Central memory CD8-positive, alpha-beta T cell (primary cell): ENCODE measurements around the gene ZNF561.
"Not testable (repeated sequence)": the region's sequence is repeated elsewhere in the genome, so short reads cannot be mapped to it uniquely, and the experiment has no call there.

Experiments used
- ATAC-seq: fragments of 150-1000 bp; cut with Tn5 transposase; replicated peaks from 2 replicates; pipeline ENCODE4 v1.10.0; 2022; ENCODE audit warnings: mild to moderate bottlenecking, moderate FRiP score, moderate number of reproducible peaks; ENCODE audit not compliant: poor library complexity, severe bottlenecking; ENCODE audit errors: extremely low read depth
- DNase-seq, 2 donors: peaks; one replicate each; pipeline ENCODE4 v3.0.0; 2021; ENCODE audit warnings: low spot score in 2 of 2
- H3K27ac Mint-ChIP-seq: one replicate; pipeline ENCODE4 v1.8.0; 2022; ENCODE audit warnings: low read depth, mild to moderate bottlenecking, moderate library complexity, mixed read lengths
- H3K27me3 Mint-ChIP-seq: one replicate; pipeline ENCODE4 v1.8.0; 2022; ENCODE audit warnings: mixed read lengths
- H3K36me3 Mint-ChIP-seq: one replicate; pipeline ENCODE4 v1.8.0; 2022; ENCODE audit warnings: mild to moderate bottlenecking, moderate library complexity, mixed read lengths; ENCODE audit not compliant: insufficient read depth
- H3K4me1 Mint-ChIP-seq: one replicate; pipeline ENCODE4 v1.8.0; 2022; ENCODE audit warnings: mixed read lengths
- H3K4me3 Mint-ChIP-seq: one replicate; pipeline ENCODE4 v1.8.0; 2022; ENCODE audit warnings: mild to moderate bottlenecking, moderate library complexity, mixed read lengths
- H3K9me3 Mint-ChIP-seq: one replicate; pipeline ENCODE4 v1.8.0; 2022; ENCODE audit warnings: mixed read lengths

The ZNF561 gene

GRCh38 chr19:9621156-9622037 is at the start of gene ZNF561:
TSS of gene ZNF561 (minus strand) at chr19:9621232. CDS start at chr19:9619456, 1,776 bp downstream.
- DNase-seq (peak; percentile 78 to 88), ATAC-seq (peak; percentile 95)
- Mint-ChIP-seq H3K4me3 (peak within 1 kb of the TSS; percentile 98), H3K27me3 (no peaks in the 10 kb centered on the region), H3K27ac (peak within 1 kb of the TSS; percentile 99), H3K4me1 (peaks cover 33% of the 10 kb centered on the region), H3K9me3 (no peaks in the 10 kb centered on the region), H3K36me3 (peaks cover 35% of the 10 kb centered on the region)

- no peak for ATAC-seq
- Mint-ChIP-seq H3K36me3 (peaks cover 7% of the 10 kb centered on the region), H3K27ac (peak overlapping the region; percentile 29), H3K27me3 (no peaks in the 10 kb centered on the region), H3K4me1 (peaks cover 49% of the 10 kb centered on the region), H3K9me3 (peaks cover 10% of the 10 kb centered on the region), H3K4me3 (no peak overlapping the region)
- no peak for DNase-seq
Measured at GRCh38 chr19:9668544-9668943, 47.5 kb upstream of the ZNF561 start.

GRCh38 chr19:9667898-9668297 is 46.9 kb upstream of the ZNF561 start:
- H3K27me3 Mint-ChIP-seq, result no peaks in the 10 kb centered on the region
- H3K4me3 Mint-ChIP-seq, result no peak overlapping the region
- peaks cover 8% of the 10 kb centered on the region for H3K9me3 Mint-ChIP-seq
- ATAC-seq (no peak), DNase-seq (no peak)
- H3K36me3 Mint-ChIP-seq, result peaks cover 6% of the 10 kb centered on the region
- H3K27ac Mint-ChIP-seq, result no peak overlapping the region
- peaks cover 46% of the 10 kb centered on the region for H3K4me1 Mint-ChIP-seq

GRCh38 chr19:9658769-9659168 is 37.7 kb upstream of the ZNF561 start:
- Mint-ChIP-seq H3K27me3 (no peaks in the 10 kb centered on the region), H3K27ac (no peak overlapping the region), H3K9me3 (no peaks in the 10 kb centered on the region)

GRCh38 chr19:9653066-9653555 is 32.1 kb upstream of the ZNF561 start:
- H3K9me3 Mint-ChIP-seq, H3K4me3 Mint-ChIP-seq, ATAC-seq, H3K4me1 Mint-ChIP-seq, DNase-seq, H3K27ac Mint-ChIP-seq, H3K27me3 Mint-ChIP-seq: not testable (repeated sequence)
- H3K36me3 Mint-ChIP-seq, result peaks cover 49% of the 10 kb centered on the region

More at GRCh38 chr19:9658769-9659168, 37.7 kb upstream of the ZNF561 start:
- no peak overlapping the region for H3K4me3 Mint-ChIP-seq
- DNase-seq (no peak), ATAC-seq (no peak)
- peaks cover 7% of the 10 kb centered on the region for H3K4me1 Mint-ChIP-seq
- H3K36me3 Mint-ChIP-seq, result peaks cover 44% of the 10 kb centered on the region

- DNase-seq, H3K4me1 Mint-ChIP-seq, H3K27me3 Mint-ChIP-seq, H3K9me3 Mint-ChIP-seq, ATAC-seq, H3K4me3 Mint-ChIP-seq, H3K27ac Mint-ChIP-seq: not testable (repeated sequence)
- H3K36me3 Mint-ChIP-seq, result peaks cover 43% of the 10 kb centered on the region
Measured at GRCh38 chr19:9651464-9651863, 30.4 kb upstream of the ZNF561 start.

- no peak overlapping the region for H3K4me3 Mint-ChIP-seq
- H3K27ac Mint-ChIP-seq, result no peak overlapping the region
- H3K36me3 Mint-ChIP-seq, result peaks cover 34% of the 10 kb centered on the region
- peaks cover 5% of the 10 kb centered on the region for H3K9me3 Mint-ChIP-seq
- no peaks in the 10 kb centered on the region for H3K4me1 Mint-ChIP-seq
- no peak for DNase-seq
- no peak for ATAC-seq
- no peaks in the 10 kb centered on the region for H3K27me3 Mint-ChIP-seq
Measured at GRCh38 chr19:9650345-9650744, 29.3 kb upstream of the ZNF561 start.

GRCh38 chr19:9645472-9645871 is 24.4 kb upstream of the ZNF561 start:
- Mint-ChIP-seq H3K9me3 (peaks cover 7% of the 10 kb centered on the region), H3K4me3 (no peak overlapping the region), H3K27ac (no peak overlapping the region), H3K27me3 (no peaks in the 10 kb centered on the region), H3K36me3 (peaks cover 9% of the 10 kb centered on the region), H3K4me1 (no peaks in the 10 kb centered on the region)
- ATAC-seq, result no peak
- no peak for DNase-seq

GRCh38 chr19:9644472-9644871 is 23.4 kb upstream of the ZNF561 start:
- no peaks in the 10 kb centered on the region for H3K27me3 Mint-ChIP-seq
- H3K4me3 Mint-ChIP-seq, result no peak overlapping the region
- no peaks in the 10 kb centered on the region for H3K4me1 Mint-ChIP-seq
- H3K9me3 Mint-ChIP-seq, result peaks cover 7% of the 10 kb centered on the region
- peaks cover 5% of the 10 kb centered on the region for H3K36me3 Mint-ChIP-seq
- DNase-seq (no peak), ATAC-seq (no peak)
- H3K27ac Mint-ChIP-seq, result no peak overlapping the region

- DNase-seq (no peak), ATAC-seq (no peak)
- no peaks in the 10 kb centered on the region for H3K4me1 Mint-ChIP-seq
- no peaks in the 10 kb centered on the region for H3K27me3 Mint-ChIP-seq
- peaks cover 7% of the 10 kb centered on the region for H3K9me3 Mint-ChIP-seq
- no peak overlapping the region for H3K27ac Mint-ChIP-seq
- no peak overlapping the region for H3K4me3 Mint-ChIP-seq
- H3K36me3 Mint-ChIP-seq, result peaks cover 2% of the 10 kb centered on the region
Measured at GRCh38 chr19:9641810-9642209, 20.8 kb upstream of the ZNF561 start.

GRCh38 chr19:9640956-9641355 is 19.9 kb upstream of the ZNF561 start:
- ATAC-seq (no peak), DNase-seq (no peak)
- H3K9me3 Mint-ChIP-seq, result peaks cover 7% of the 10 kb centered on the region
- H3K27ac Mint-ChIP-seq, result peak overlapping the region; percentile 47
- no peak overlapping the region for H3K4me3 Mint-ChIP-seq
- H3K36me3 Mint-ChIP-seq, result peaks cover 2% of the 10 kb centered on the region
- H3K4me1 Mint-ChIP-seq, result no peaks in the 10 kb centered on the region
- H3K27me3 Mint-ChIP-seq, result no peaks in the 10 kb centered on the region

- DNase-seq, result no peak
- Mint-ChIP-seq H3K9me3 (peaks cover 3% of the 10 kb centered on the region), H3K4me1 (no peaks in the 10 kb centered on the region), H3K27me3 (no peaks in the 10 kb centered on the region), H3K27ac (no peak overlapping the region), H3K36me3 (peaks cover 2% of the 10 kb centered on the region), H3K4me3 (no peak overlapping the region)
- ATAC-seq, result no peak
Measured at GRCh38 chr19:9636018-9636417, 15.0 kb upstream of the ZNF561 start.

- Mint-ChIP-seq H3K4me3 (no peak overlapping the region), H3K9me3 (no peaks in the 10 kb centered on the region), H3K36me3 (peaks cover 5% of the 10 kb centered on the region), H3K4me1 (peaks cover 6% of the 10 kb centered on the region), H3K27me3 (no peaks in the 10 kb centered on the region), H3K27ac (no peak overlapping the region)
- ATAC-seq (no peak), DNase-seq (no peak)
Measured at GRCh38 chr19:9627856-9628255, 6.8 kb upstream of the ZNF561 start.
